Activated T-cell treated with anti-CD3 and anti-CD28 coated beads, Interleukin-2, amount 50 U/mL, for 24 hours (primary cell): ENCODE data around the gene EPSTI1.

Experiments
- DNase-seq: peaks from one replicate; pipeline ENCODE4 v3.0.0-alpha.2; 2020
- H3K27ac Mint-ChIP-seq: 2 replicates; pipeline ENCODE4 v1.8.0; 2020; ENCODE audit warnings: mild to moderate bottlenecking, mixed read lengths
- H3K27me3 Mint-ChIP-seq: 2 replicates; pipeline ENCODE4 v1.8.0; 2020; ENCODE audit warnings: mixed read lengths
- H3K36me3 Mint-ChIP-seq: 2 replicates; pipeline ENCODE4 v1.8.0; 2020; ENCODE audit warnings: low read depth, mixed read lengths
- H3K4me1 Mint-ChIP-seq: 2 replicates; pipeline ENCODE4 v1.8.0; 2020; ENCODE audit warnings: low read depth, mixed read lengths
- H3K4me3 Mint-ChIP-seq: 2 replicates; pipeline ENCODE4 v1.8.0; 2020; ENCODE audit warnings: mild to moderate bottlenecking, moderate library complexity, mixed read lengths
- H3K9me3 Mint-ChIP-seq: 2 replicates; pipeline ENCODE4 v1.8.0; 2020; ENCODE audit warnings: mixed read lengths

The EPSTI1 gene

GRCh38 chr13:43019811-43020210 is 27.8 kb upstream of the EPSTI1 start:
- no peak overlapping the region for H3K4me3 Mint-ChIP-seq
- DNase-seq, result no peak
- H3K36me3 Mint-ChIP-seq, result peaks cover 8% of the 10 kb centered on the region
- H3K9me3 Mint-ChIP-seq, result no peaks in the 10 kb centered on the region
- H3K27me3 Mint-ChIP-seq, result no peaks in the 10 kb centered on the region
- H3K27ac Mint-ChIP-seq, result no peak overlapping the region
- H3K4me1 Mint-ChIP-seq, result peaks cover 12% of the 10 kb centered on the region

GRCh38 chr13:43016226-43016625 is 24.2 kb upstream of the EPSTI1 start:
- no peaks in the 10 kb centered on the region for H3K27me3 Mint-ChIP-seq
- no peaks in the 10 kb centered on the region for H3K9me3 Mint-ChIP-seq
- H3K27ac Mint-ChIP-seq, result no peak overlapping the region
- H3K36me3 Mint-ChIP-seq, result no peaks in the 10 kb centered on the region
- H3K4me1 Mint-ChIP-seq, result no peaks in the 10 kb centered on the region
- no peak for DNase-seq
- no peak overlapping the region for H3K4me3 Mint-ChIP-seq

- Mint-ChIP-seq H3K4me3 (no peak overlapping the region), H3K9me3 (no peaks in the 10 kb centered on the region), H3K27ac (no peak overlapping the region), H3K27me3 (no peaks in the 10 kb centered on the region), H3K36me3 (no peaks in the 10 kb centered on the region), H3K4me1 (no peaks in the 10 kb centered on the region)
- no peak for DNase-seq
Measured at GRCh38 chr13:43014162-43014561, 22.1 kb upstream of the EPSTI1 start.

DNA sequence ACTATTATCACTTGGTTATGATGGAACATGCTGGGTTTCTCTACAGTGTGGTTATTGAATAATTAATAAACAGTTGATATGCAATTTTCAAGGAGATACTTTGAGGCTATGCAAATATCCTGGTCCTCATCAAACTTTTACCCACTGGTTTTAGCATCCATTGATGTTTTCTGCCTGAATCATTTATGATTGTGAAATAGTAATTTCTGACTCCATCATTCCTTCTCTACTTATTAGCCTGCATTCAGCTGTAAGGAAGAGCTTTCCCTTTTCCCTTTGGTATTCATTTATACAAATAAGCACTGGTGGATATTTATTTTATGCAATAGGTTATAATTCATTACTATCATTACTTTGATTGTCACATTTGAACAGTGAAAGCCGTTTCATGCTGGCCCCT is 17.5 kb upstream of the EPSTI1 start:
- Mint-ChIP-seq H3K27me3 (peaks cover 3% of the 10 kb centered on the region), H3K9me3 (no peaks in the 10 kb centered on the region), H3K4me1 (no peaks in the 10 kb centered on the region), H3K4me3 (no peak overlapping the region), H3K36me3 (no peaks in the 10 kb centered on the region), H3K27ac (no peak overlapping the region)
- no peak for DNase-seq

- H3K4me3 Mint-ChIP-seq, result no peak overlapping the region
- no peaks in the 10 kb centered on the region for H3K9me3 Mint-ChIP-seq
- peaks cover 3% of the 10 kb centered on the region for H3K27me3 Mint-ChIP-seq
- no peak overlapping the region for H3K27ac Mint-ChIP-seq
- DNase-seq, result no peak
- H3K36me3 Mint-ChIP-seq, result no peaks in the 10 kb centered on the region
- no peaks in the 10 kb centered on the region for H3K4me1 Mint-ChIP-seq
Measured at GRCh38 chr13:43008596-43008995, 16.6 kb upstream of the EPSTI1 start.

GRCh38 chr13:43006893-43007631 is 15.0 kb upstream of the EPSTI1 start:
- DNase-seq, result no peak
- Mint-ChIP-seq H3K4me1 (no peaks in the 10 kb centered on the region), H3K27me3 (peaks cover 3% of the 10 kb centered on the region), H3K4me3 (no peak overlapping the region), H3K27ac (no peak overlapping the region), H3K36me3 (no peaks in the 10 kb centered on the region), H3K9me3 (no peaks in the 10 kb centered on the region)

- Mint-ChIP-seq H3K36me3 (no peaks in the 10 kb centered on the region), H3K4me3 (no peak overlapping the region), H3K27me3 (peaks cover 3% of the 10 kb centered on the region), H3K9me3 (no peaks in the 10 kb centered on the region), H3K27ac (no peak overlapping the region), H3K4me1 (peaks cover 7% of the 10 kb centered on the region)
- no peak for DNase-seq
Measured at GRCh38 chr13:43005460-43006236, 13.6 kb upstream of the EPSTI1 start.

- H3K27ac Mint-ChIP-seq, result no peak overlapping the region
- peaks cover 7% of the 10 kb centered on the region for H3K4me1 Mint-ChIP-seq
- peaks cover 3% of the 10 kb centered on the region for H3K27me3 Mint-ChIP-seq
- no peaks in the 10 kb centered on the region for H3K9me3 Mint-ChIP-seq
- DNase-seq, result no peak
- no peaks in the 10 kb centered on the region for H3K36me3 Mint-ChIP-seq
- H3K4me3 Mint-ChIP-seq, result no peak overlapping the region
Measured at GRCh38 chr13:43003729-43004128, 11.7 kb upstream of the EPSTI1 start.

GRCh38 chr13:43003010-43003409 is 11.0 kb upstream of the EPSTI1 start:
- no peak overlapping the region for H3K27ac Mint-ChIP-seq
- H3K9me3 Mint-ChIP-seq, result no peaks in the 10 kb centered on the region
- H3K36me3 Mint-ChIP-seq, result no peaks in the 10 kb centered on the region
- DNase-seq, result no peak
- H3K27me3 Mint-ChIP-seq, result no peaks in the 10 kb centered on the region
- H3K4me1 Mint-ChIP-seq, result peaks cover 8% of the 10 kb centered on the region
- no peak overlapping the region for H3K4me3 Mint-ChIP-seq

DNA sequence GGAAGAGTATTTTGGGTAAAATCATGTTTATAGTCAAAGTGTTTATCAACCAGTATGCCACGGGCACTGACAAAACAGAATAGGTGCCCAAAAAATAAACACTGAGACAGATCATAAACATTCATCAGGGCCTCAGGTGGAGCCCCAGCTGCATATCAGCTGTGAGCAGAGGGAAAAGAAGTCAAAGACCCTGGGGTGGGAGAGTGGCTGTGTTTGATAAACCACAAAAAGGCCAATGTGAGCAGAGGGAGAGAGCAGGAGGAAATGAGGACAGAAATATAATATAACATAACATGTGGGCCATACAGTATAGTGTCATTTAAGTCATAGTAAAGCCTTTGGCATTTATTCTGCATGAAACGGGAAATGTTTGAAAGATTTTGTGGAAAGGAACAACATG is 10.0 kb upstream of the EPSTI1 start:
- Mint-ChIP-seq H3K4me3 (no peak overlapping the region), H3K4me1 (peaks cover 18% of the 10 kb centered on the region), H3K27ac (no peak overlapping the region), H3K9me3 (no peaks in the 10 kb centered on the region), H3K36me3 (no peaks in the 10 kb centered on the region), H3K27me3 (no peaks in the 10 kb centered on the region)
- no peak for DNase-seq

DNA sequence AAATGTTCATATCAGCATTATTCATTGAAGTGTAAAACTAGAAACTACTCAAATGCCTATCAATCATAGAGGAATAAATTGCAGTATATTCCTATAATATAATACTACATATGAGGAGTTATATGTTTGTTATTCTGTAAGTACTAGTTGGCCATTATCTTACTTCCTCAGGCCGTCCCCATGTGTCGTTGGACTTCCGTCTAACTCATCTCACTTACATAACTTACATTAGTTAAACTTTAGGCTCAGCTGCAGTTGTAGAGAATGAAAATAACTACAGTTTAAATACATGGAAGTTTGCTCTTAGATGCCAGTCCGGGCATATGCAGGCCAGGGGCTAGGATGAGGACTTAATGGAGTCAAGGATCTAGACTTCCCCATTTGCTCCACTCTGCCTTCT is 8.6 kb upstream of the EPSTI1 start:
- H3K27me3 Mint-ChIP-seq, result no peaks in the 10 kb centered on the region
- no peak for DNase-seq
- peaks cover 31% of the 10 kb centered on the region for H3K4me1 Mint-ChIP-seq
- no peak overlapping the region for H3K27ac Mint-ChIP-seq
- no peaks in the 10 kb centered on the region for H3K36me3 Mint-ChIP-seq
- no peaks in the 10 kb centered on the region for H3K9me3 Mint-ChIP-seq
- H3K4me3 Mint-ChIP-seq, result no peak overlapping the region

DNA sequence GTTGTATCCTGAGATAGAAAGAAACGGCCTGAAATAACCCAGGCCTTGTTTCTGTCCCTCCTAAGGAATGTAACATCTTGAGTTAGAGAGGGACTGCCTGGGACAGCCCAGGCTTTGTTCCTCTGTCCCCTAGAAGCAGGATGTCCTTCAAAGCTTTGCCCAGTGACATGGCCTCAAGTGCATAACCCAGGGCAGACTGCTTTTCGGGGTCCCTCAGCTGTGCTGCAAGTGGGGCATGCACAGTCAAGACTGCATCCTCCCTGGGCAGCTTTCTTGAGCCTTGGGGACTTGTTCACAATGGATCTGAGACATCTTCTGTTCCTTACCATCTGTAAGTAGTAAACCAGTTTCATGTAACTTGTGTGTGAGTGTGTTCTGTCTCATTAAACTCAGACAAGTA is 7.5 kb upstream of the EPSTI1 start:
- no peak overlapping the region for H3K27ac Mint-ChIP-seq
- H3K36me3 Mint-ChIP-seq, result no peaks in the 10 kb centered on the region

GRCh38 chr13:42997381-42997780 is 5.3 kb upstream of the EPSTI1 start:
- H3K4me1 Mint-ChIP-seq, result peaks cover 46% of the 10 kb centered on the region
- no peaks in the 10 kb centered on the region for H3K9me3 Mint-ChIP-seq
- H3K36me3 Mint-ChIP-seq, result no peaks in the 10 kb centered on the region
- no peak for DNase-seq
- no peak overlapping the region for H3K4me3 Mint-ChIP-seq
- H3K27ac Mint-ChIP-seq, result peak overlapping the region; percentile 57
- no peaks in the 10 kb centered on the region for H3K27me3 Mint-ChIP-seq

More for the DNA sequence above, 7.5 kb upstream of the EPSTI1 start:
- no peaks in the 10 kb centered on the region for H3K27me3 Mint-ChIP-seq
- no peak for DNase-seq
- H3K9me3 Mint-ChIP-seq, result no peaks in the 10 kb centered on the region
- H3K4me1 Mint-ChIP-seq, result peaks cover 35% of the 10 kb centered on the region
- no peak overlapping the region for H3K4me3 Mint-ChIP-seq

DNA sequence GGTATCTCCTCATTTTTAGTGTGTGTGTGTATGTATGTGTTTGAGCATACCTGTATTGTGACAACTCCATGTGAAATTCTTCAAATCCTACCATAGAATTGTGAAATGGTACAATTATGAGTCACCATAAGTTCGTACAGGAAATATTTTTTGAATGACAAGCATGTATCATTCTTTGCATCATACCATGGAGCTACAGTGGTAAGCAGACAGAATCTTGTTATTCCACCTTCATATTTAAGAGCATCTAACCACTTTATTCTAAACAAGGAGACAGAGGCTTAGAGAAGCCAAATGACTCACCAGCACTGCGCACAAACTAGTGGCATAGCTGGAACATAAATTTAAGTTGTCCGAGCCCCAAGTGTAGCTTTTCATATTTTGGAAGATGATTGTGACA is 4.5 kb upstream of the EPSTI1 start:
- no peaks in the 10 kb centered on the region for H3K9me3 Mint-ChIP-seq
- H3K27me3 Mint-ChIP-seq, result no peaks in the 10 kb centered on the region
- H3K27ac Mint-ChIP-seq, result peak overlapping the region; percentile 57
- no peaks in the 10 kb centered on the region for H3K36me3 Mint-ChIP-seq
- DNase-seq, result no peak
- H3K4me3 Mint-ChIP-seq, result no peak overlapping the region
- peaks cover 50% of the 10 kb centered on the region for H3K4me1 Mint-ChIP-seq

DNA sequence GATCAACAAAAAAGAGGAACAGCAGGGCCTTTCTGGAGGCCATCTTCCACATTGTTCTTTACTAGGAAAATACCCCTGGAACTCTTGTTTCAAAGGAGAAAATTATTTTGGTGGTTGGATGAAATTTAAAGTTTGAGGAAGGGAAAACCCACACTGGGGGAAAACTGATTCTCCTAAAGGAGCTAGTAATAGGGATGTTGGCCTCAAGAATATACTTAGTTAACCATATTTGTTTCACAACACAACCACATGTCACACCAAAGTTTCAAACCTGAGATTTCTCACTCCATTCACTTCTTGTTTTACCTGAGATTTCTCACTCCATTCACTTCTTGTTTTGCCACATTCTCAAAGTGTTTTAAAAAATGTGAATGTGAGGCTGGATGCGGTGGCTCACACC is 2.8 kb upstream of the EPSTI1 start:
- no peaks in the 10 kb centered on the region for H3K27me3 Mint-ChIP-seq
- peaks cover 63% of the 10 kb centered on the region for H3K4me1 Mint-ChIP-seq
- H3K27ac Mint-ChIP-seq, result no peak overlapping the region
- no peak overlapping the region for H3K4me3 Mint-ChIP-seq
- no peak for DNase-seq
- no peaks in the 10 kb centered on the region for H3K9me3 Mint-ChIP-seq
- H3K36me3 Mint-ChIP-seq, result no peaks in the 10 kb centered on the region
